ENCODE measurements around the gene NECTIN2. TPM values are rescaled to one million over a fixed set of nuclear protein-coding genes. Genes with fewer than 3 reads are reported as not detected.

The NECTIN2 gene
- total RNA-seq, 2 experiments from 2014 or later: 0.36 to 0.65 TPM

DNA sequence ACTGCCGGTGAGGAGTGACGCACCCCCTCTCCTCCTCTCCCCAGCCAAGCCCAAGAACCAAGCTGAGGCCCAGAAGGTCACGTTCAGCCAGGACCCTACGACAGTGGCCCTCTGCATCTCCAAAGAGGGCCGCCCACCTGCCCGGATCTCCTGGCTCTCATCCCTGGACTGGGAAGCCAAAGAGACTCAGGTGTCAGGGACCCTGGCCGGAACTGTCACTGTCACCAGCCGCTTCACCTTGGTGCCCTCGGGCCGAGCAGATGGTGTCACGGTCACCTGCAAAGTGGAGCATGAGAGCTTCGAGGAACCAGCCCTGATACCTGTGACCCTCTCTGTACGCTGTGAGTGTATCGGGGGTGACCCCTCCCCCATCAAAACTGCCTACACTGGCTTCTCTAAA is 25.7 kb downstream of the NECTIN2 start:
- Mint-ChIP-seq H3K27me3 (no peaks in the 10 kb centered on the region), H3K9me3 (no peaks in the 10 kb centered on the region), H3K4me1 (ENCODE audit: low read depth) (peaks cover 4% of the 10 kb centered on the region), H3K27ac (no peak overlapping the region), H3K4me3 (no peak overlapping the region), H3K36me3 (ENCODE audit: low read depth) (no peaks in the 10 kb centered on the region)
- DNase-seq: no peak
- ChIA-PET POLR2A (no interaction called here), CTCF (no interaction called here)
- intact Hi-C loops (cut with micrococcal nuclease): no loop called here
- ATAC-seq: no peak
- TF ChIP-seq, protein P1, sequence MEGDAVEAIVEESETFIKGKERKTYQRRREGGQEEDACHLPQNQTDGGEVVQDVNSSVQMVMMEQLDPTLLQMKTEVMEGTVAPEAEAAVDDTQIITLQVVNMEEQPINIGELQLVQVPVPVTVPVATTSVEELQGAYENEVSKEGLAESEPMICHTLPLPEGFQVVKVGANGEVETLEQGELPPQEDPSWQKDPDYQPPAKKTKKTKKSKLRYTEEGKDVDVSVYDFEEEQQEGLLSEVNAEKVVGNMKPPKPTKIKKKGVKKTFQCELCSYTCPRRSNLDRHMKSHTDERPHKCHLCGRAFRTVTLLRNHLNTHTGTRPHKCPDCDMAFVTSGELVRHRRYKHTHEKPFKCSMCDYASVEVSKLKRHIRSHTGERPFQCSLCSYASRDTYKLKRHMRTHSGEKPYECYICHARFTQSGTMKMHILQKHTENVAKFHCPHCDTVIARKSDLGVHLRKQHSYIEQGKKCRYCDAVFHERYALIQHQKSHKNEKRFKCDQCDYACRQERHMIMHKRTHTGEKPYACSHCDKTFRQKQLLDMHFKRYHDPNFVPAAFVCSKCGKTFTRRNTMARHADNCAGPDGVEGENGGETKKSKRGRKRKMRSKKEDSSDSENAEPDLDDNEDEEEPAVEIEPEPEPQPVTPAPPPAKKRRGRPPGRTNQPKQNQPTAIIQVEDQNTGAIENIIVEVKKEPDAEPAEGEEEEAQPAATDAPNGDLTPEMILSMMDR (IDR thresholded peaks at IDR 0.05): no peak

DNA sequence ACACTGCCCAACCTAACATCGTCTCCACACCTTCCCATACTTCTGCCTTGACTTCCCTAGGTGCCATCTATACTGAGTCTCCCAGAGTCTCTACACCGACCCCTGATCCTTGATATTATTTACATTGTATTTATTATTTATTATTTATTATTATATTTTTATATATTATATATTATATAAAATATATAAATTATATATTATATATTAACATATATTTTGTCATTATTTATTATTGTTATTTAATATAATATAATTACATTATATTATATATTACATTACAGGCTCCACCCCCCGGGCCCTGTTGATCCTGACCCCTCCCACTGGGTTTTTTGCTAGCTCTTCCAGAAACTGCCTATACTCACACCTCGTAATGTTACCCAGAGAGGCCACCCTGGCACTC is 26.6 kb downstream of the NECTIN2 start:
- ChIA-PET POLR2A (no interaction called here), CTCF (no interaction called here)
- no peak overlapping the region for H3K4me3 Mint-ChIP-seq
- no peaks in the 10 kb centered on the region for H3K9me3 Mint-ChIP-seq
- peaks cover 10% of the 10 kb centered on the region for H3K4me1 Mint-ChIP-seq (ENCODE audit: low read depth)
- intact Hi-C loops (cut with micrococcal nuclease): no loop called here
- ATAC-seq (no peak), DNase-seq (no peak)
- H3K27me3 Mint-ChIP-seq: no peaks in the 10 kb centered on the region
- no peaks in the 10 kb centered on the region for H3K36me3 Mint-ChIP-seq (ENCODE audit: low read depth)
- TF ChIP-seq, protein P1 (IDR thresholded peaks at IDR 0.05): no peak
- H3K27ac Mint-ChIP-seq: no peak overlapping the region

DNA sequence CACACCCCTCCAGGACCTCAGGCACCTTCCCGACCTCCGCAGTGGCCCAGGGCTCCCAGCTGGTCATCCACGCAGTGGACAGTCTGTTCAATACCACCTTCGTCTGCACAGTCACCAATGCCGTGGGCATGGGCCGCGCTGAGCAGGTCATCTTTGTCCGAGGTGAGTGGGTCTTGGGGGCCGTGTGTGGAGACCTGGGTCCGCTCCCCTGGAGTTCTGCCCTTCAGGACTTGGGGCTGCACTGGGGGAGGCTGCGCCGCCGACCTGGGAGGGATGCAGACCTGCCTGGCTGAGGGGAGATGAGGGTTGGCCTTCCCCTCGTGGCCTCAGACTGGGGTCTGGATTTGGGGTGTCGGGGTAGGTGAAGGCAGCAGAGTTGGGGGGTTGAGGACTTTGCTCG is 28.2 kb downstream of the NECTIN2 start:
- ATAC-seq: no peak
- H3K36me3 Mint-ChIP-seq (ENCODE audit: low read depth): no peaks in the 10 kb centered on the region
- ChIA-PET CTCF (no interaction called here), POLR2A (no interaction called here)
- H3K4me1 Mint-ChIP-seq (ENCODE audit: low read depth): peaks cover 10% of the 10 kb centered on the region
- TF ChIP-seq, protein P1 (IDR thresholded peaks at IDR 0.05): no peak
- intact Hi-C loops (cut with micrococcal nuclease): no loop called here
- H3K9me3 Mint-ChIP-seq: no peaks in the 10 kb centered on the region
- DNase-seq: no peak
- no peak overlapping the region for H3K4me3 Mint-ChIP-seq
- H3K27me3 Mint-ChIP-seq: no peaks in the 10 kb centered on the region
- H3K27ac Mint-ChIP-seq: no peak overlapping the region

DNA sequence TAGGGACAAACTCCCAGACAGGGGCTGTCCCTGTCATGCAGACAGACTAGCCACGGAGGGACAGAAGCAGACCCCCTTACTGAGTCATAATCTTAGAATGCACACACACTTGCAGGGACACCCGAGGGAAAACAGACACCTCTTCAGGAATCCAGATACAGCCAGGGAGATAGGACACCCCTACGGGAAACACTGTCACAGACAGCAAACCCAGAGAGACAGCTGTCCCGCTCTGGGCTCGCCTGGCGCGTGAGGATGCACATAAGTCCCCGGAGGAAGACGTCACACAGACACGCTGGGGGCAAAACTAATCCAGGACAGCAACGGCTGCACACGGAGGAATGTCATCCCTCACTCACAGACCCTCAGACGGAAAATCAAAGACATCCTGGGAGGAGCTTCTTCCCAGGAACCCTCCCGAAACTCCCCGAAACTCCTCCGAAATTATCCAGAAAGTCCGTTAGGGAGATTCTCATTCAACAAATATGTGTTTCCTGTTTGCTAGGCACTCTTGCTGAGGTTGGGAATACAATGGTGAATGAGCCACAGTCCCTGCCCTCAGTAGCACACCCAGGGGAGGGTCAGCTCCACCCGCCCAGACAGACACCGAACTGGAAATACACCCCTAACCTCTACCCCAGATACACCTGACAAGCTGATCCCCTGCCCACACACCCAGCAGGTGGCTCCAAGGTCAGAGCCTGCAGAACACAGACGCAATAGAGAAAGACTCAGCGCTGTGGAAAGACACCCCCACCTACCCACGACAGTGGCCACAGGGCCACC is 29.8 kb downstream of the NECTIN2 start:
- POLR2A ChIA-PET: no interaction called here
- ATAC-seq (no peak), DNase-seq (no peak)
- H3K9me3 Mint-ChIP-seq: no peaks in the 10 kb centered on the region
- H3K36me3 Mint-ChIP-seq (ENCODE audit: low read depth): no peaks in the 10 kb centered on the region
- peaks cover 10% of the 10 kb centered on the region for H3K4me1 Mint-ChIP-seq (ENCODE audit: low read depth)
- no peak overlapping the region for H3K27ac Mint-ChIP-seq
- intact Hi-C loops (cut with micrococcal nuclease): no loop called here
- H3K27me3 Mint-ChIP-seq: no peaks in the 10 kb centered on the region
- no peak overlapping the region for H3K4me3 Mint-ChIP-seq
- TF ChIP-seq, protein P1 (IDR thresholded peaks at IDR 0.05): no peak
- CTCF ChIA-PET: interaction anchor here (1.3 kb wide), 1 partner anchor 152 kb away, joined by 4 read pairs; no protein-coding TSS in a partner anchor

DNA sequence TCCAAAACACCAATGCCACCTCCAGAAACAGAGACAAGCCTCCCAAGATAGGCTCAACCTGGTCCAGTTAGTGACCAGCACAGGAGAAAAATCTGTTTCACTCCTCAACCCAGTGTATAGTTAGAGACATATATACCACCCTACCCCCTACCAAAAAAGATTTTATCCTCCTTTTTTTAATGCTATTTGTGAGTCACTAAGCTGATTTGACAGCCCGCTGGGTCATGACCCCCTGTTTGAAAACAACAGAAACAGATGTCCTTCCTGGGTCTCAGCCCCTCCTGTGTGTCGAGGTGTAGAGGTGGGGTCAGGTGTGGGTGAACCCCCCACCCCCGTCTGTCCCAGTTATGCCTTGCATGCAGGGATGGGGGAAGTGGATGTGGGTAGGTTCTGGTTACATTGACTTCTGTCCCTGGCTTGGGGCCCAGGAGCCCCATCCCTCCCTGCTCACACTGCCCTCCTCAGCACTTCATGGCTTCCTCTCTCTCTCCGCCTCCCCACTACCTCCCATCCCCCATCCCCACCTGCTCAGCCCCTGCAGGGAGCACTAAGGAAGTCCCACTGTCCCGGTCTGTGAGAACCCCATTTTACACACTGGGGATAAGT is 30.9 kb downstream of the NECTIN2 start:
- DNase-seq (peak; percentile 35), ATAC-seq (peak; percentile 74)
- Mint-ChIP-seq H3K27me3 (no peaks in the 10 kb centered on the region), H3K9me3 (no peaks in the 10 kb centered on the region), H3K36me3 (ENCODE audit: low read depth) (no peaks in the 10 kb centered on the region), H3K4me3 (no peak overlapping the region), H3K27ac (no peak overlapping the region), H3K4me1 (ENCODE audit: low read depth) (peaks cover 10% of the 10 kb centered on the region)
- CTCF ChIA-PET: interaction anchor here (1.3 kb wide), 1 partner anchor 153 kb away, joined by 4 read pairs; no protein-coding TSS in a partner anchor
- intact Hi-C loops (cut with micrococcal nuclease): no loop called here
- TF ChIP-seq, protein P1 (IDR thresholded peaks at IDR 0.05): no peak
- POLR2A ChIA-PET: interaction anchor here (1.2 kb wide), 1 partner anchor 78 kb away, joined by 3 read pairs; no protein-coding TSS in a partner anchor
